ENCODE measurements around the gene STMP1.
"Not testable (repeated sequence)": the region's sequence is repeated elsewhere in the genome, so short reads cannot be mapped to it uniquely, and the experiment has no call there.

STMP1 gene

GRCh38 chr7:135664046-135664589 is 1.8 kb downstream of the STMP1 start:
- DNase-seq, result no peak
- peak; percentile 24 for ATAC-seq

GRCh38 chr7:135665042-135665441 is 2.7 kb downstream of the STMP1 start:
- DNase-seq, result no peak
- no peak for ATAC-seq

GRCh38 chr7:135666156-135666555 is 3.8 kb downstream of the STMP1 start:
- no peak for ATAC-seq
- DNase-seq, result no peak

GRCh38 chr7:135666846-135667245 is 4.5 kb downstream of the STMP1 start:
- no peak for DNase-seq
- no peak for ATAC-seq

GRCh38 chr7:135667626-135668025 is 5.3 kb downstream of the STMP1 start:
- not testable (repeated sequence) for DNase-seq, ATAC-seq

GRCh38 chr7:135668852-135669395 is 6.6 kb downstream of the STMP1 start:
- DNase-seq, ATAC-seq: not testable (repeated sequence)

GRCh38 chr7:135669774-135670173 is 7.5 kb downstream of the STMP1 start:
- ATAC-seq, result no peak

GRCh38 chr7:135670179-135670578 is 7.9 kb downstream of the STMP1 start:
- no peak for DNase-seq
- ATAC-seq, result no peak

More at GRCh38 chr7:135669774-135670173, 7.5 kb downstream of the STMP1 start:
- no peak for DNase-seq

GRCh38 chr7:135672560-135673359 is 10.4 kb downstream of the STMP1 start:
- DNase-seq (no peak), ATAC-seq (no peak)

GRCh38 chr7:135673360-135673706 is 11.0 kb downstream of the STMP1 start:
- DNase-seq (no peak), ATAC-seq (no peak)

GRCh38 chr7:135678612-135679575 is 16.6 kb downstream of the STMP1 start:
- DNase-seq, result no peak

GRCh38 chr7:135681762-135682161 is 19.4 kb downstream of the STMP1 start:
- no peak for DNase-seq
- no peak for ATAC-seq

More at GRCh38 chr7:135678612-135679575, 16.6 kb downstream of the STMP1 start:
- no peak for ATAC-seq

- no peak for DNase-seq
- ATAC-seq, result no peak
Measured at GRCh38 chr7:135682191-135682590, 19.9 kb downstream of the STMP1 start.

GRCh38 chr7:135683609-135684008 is 21.3 kb downstream of the STMP1 start:
- ATAC-seq (no peak), DNase-seq (no peak)

- ATAC-seq (no peak), DNase-seq (no peak)
Measured at GRCh38 chr7:135684136-135684535, 21.8 kb downstream of the STMP1 start.

GRCh38 chr7:135684699-135685098 is 22.4 kb downstream of the STMP1 start:
- DNase-seq (no peak), ATAC-seq (no peak)

- DNase-seq, result no peak
- no peak for ATAC-seq
Measured at GRCh38 chr7:135685306-135686084, 23.2 kb downstream of the STMP1 start.

GRCh38 chr7:135687466-135687865 is 25.2 kb downstream of the STMP1 start:
- DNase-seq, result no peak
- ATAC-seq, result no peak

GRCh38 chr7:135690566-135690965 is 28.3 kb downstream of the STMP1 start:
- no peak for ATAC-seq

GRCh38 chr7:135692055-135692454 is 29.7 kb downstream of the STMP1 start:
- DNase-seq (no peak), ATAC-seq (no peak)

More at GRCh38 chr7:135690566-135690965, 28.3 kb downstream of the STMP1 start:
- no peak for DNase-seq

- DNase-seq, ATAC-seq: not testable (repeated sequence)
Measured at GRCh38 chr7:135692606-135693005, 30.3 kb downstream of the STMP1 start.
